Heart left ventricle (tissue), 16 donors: ENCODE data around the gene GAS7. TPM values are rescaled to one million over a fixed set of nuclear protein-coding genes. Genes with fewer than 3 reads are reported as not detected.
A peak's percentile ranks its signal among the peaks of the same experiment; 100 is the strongest.

Experiments used
- ATAC-seq, 4 donors: fragments of 200-7000 bp; cut with Tn5 transposase; one replicate each; pipeline ENCODE4 v1.9.1; 2020 to 2022; ENCODE audit warnings: moderate library complexity in 4 of 4, mild to moderate bottlenecking in 3 of 4, moderate number of reproducible peaks in 1 of 4
- DNase-seq, 5 donors: peaks; one replicate each; pipeline ENCODE4 v3.0.0-alpha.2; 2020
- H3K27ac ChIP-seq, 12 donors: fragments of 200-600 bp; sonication (generic) in 4 of 12; one replicate each; pipeline versions ENCODE4 v1.5.0 to v1.8.0; 2016 to 2022; ENCODE audit warnings: mild to moderate bottlenecking in 2 of 12
- H3K27me3 ChIP-seq, 9 donors: fragments of 200-600 bp; sonication (generic) in 2 of 9; one replicate each; pipeline versions ENCODE4 v1.5.1 to v1.8.0; 2016 to 2022; ENCODE audit warnings: mild to moderate bottlenecking in 3 of 9
- H3K36me3 ChIP-seq, 9 donors: fragments of 200-600 bp; sonication (generic) in 2 of 9; one replicate each; pipeline versions ENCODE4 v1.5.0 to v1.8.0; 2018 to 2022; ENCODE audit warnings: mild to moderate bottlenecking in 2 of 9
- H3K4me1 ChIP-seq, 12 donors: fragments of 200-600 bp; sonication (generic) in 4 of 12; one replicate each; pipeline versions ENCODE4 v1.5.0 to v1.8.0; 2016 to 2022; ENCODE audit warnings: mild to moderate bottlenecking in 3 of 12
- H3K4me3 ChIP-seq, 12 donors: fragments of 200-600 bp; sonication (generic) in 4 of 12; one replicate each; pipeline versions ENCODE4 v1.5.0 to v1.8.0; 2017 to 2022; ENCODE audit warnings: mild to moderate bottlenecking in 9 of 12, moderate library complexity in 4 of 12
- H3K9me3 ChIP-seq, 12 donors: fragments of 200-600 bp; sonication (generic) in 4 of 12; one replicate each; pipeline versions ENCODE4 v1.5.0 to v1.8.0; 2016 to 2022; ENCODE audit warnings: mild to moderate bottlenecking in 1 of 12
- CTCF ChIP-seq, 12 donors: fragments of 200-600 bp; sonication (generic) in 4 of 12; IDR thresholded peaks; one replicate each; pipeline versions ENCODE4 v1.5.0 to v1.8.0; 2018 to 2022; ENCODE audit warnings: antibody characterized with exemption in 12 of 12, mild to moderate bottlenecking in 5 of 12
- POLR2A ChIP-seq, 2 donors: fragments of 450-650 bp; IDR thresholded peaks; one replicate each; pipeline ENCODE4 v1.6.1; 2017; ENCODE audit warnings: antibody characterized with exemption in 2 of 2, mild to moderate bottlenecking in 2 of 2, moderate library complexity in 2 of 2
- WGBS, 4 donors: extraction: QIAGEN DNeasy Blood & Tissue Kit in 2 of 4; methylation state at CpG; one replicate each; pipeline versions ENCODE4 v1.1.5 to v1.1.7; 2013 to 2018; 5-methylcytosine and 5-hydroxymethylcytosine counted together
- intact Hi-C, 10 donors: fragments of 100-400 bp; cut with DNase I; formaldehyde crosslinking; loops; one replicate each; pipeline versions ENCODE4 v1.11.1 to v1.14.2; 2022
- long read RNA-seq, 3 donors: library from polyadenylated mRNA; unstranded; transcript quantifications; one replicate each; pipeline ENCODE4 v2.0.0, GENCODE V29; 2020 to 2021
- polyA plus RNA-seq, 2 donors: library from polyadenylated mRNA; stranded (reverse); fragments of 200-250 nt; gene quantifications; one replicate each; pipeline ENCODE4 v1.2.3, GENCODE V29; 2013
- total RNA-seq, 9 donors: library from RNA; depleted of rRNA in 2 of 9; stranded (reverse); fragments of >200 nt in 2 of 9; fragmentation: NEBNext Ultra II Directional in 3 of 9; extraction: Animal tissue kit (Norgen Biotek cat#: 25700) in 3 of 9; gene quantifications; one replicate each; pipeline versions ENCODE4 v1.1.0 to v1.2.4, GENCODE V29; 2016 to 2023
- donor health status: ischemic (EF 13 %, LVEDD 7.1; RV severe dilation, severe dysfunction).
- donor health status: healthy with polysubstance abuse.
- donor health status: DM: no; HTN: yes; CAD: no.
- donor health status: DM: no; HTN: no; CAD: no.
- donor health status: ischemic (EF 25% LVEDD 6.9; RV normal size, moderate dysfunction).
- donor health status: ischemic (EF 25% LVEDD 5.7; RV mildly dilated, moderate dysfunction).
- donor health status: healthy.
- donor health status: DM: yes; HTN: yes; CAD: no.
- donor health status: ischemic (EF 35%, LVEDD 5.7; RV mildly dilated, moderate dysfunction).
- donor health status: nonischemic (EF 11% LVEDD 7.7; RV severe dilation, severe dysfunction).
- donor health status: DM: yes; HTN: yes; CAD: no.
- donor health status: PGD.
- donor health status: ischemic (EF 29% LVEDD 5.4; RV normal size, mild dysfunction).
- donor health status: nonischemic (EF 23%, LVEDD 6.1; RV moderate dilation, normal function).

The GAS7 gene
- 10 to 100 TPM; 34.5 to 86.5 (median 65.4) TPM for total RNA-seq
- polyA plus RNA-seq, result 10 to 100 TPM; 19.4 to 52.2 TPM
- long read RNA-seq, donor 1, full-length matches to known transcripts, result 8 of 25 reads
- long read RNA-seq, donor 1, partial matches to known transcripts, result 1 of 25 reads
- long read RNA-seq, donor 1, other reads (novel, unspliced or antisense), result 16 of 25 reads
- long read RNA-seq, donor 2, full-length matches to known transcripts, result 14 of 88 reads
- long read RNA-seq, donor 2, partial matches to known transcripts, result 6 of 88 reads
- long read RNA-seq, donor 2, other reads (novel, unspliced or antisense), result 68 of 88 reads
- long read RNA-seq, donor 3, full-length matches to known transcripts, result 8 of 22 reads
- long read RNA-seq, donor 3, partial matches to known transcripts, result 1 of 22 reads
- long read RNA-seq, donor 3, other reads (novel, unspliced or antisense), result 13 of 22 reads

- intact Hi-C loops, result loop anchor here in 4 of 10 donors (5.0 to 10.0 kb wide), 4 partner anchors 76 to 86 kb away; no protein-coding TSS in a partner anchor
- peak within 1 kb of the TSS in 11 of 12 donors; percentile 9 to 84 (median 52) for H3K27ac ChIP-seq
- peaks cover 0 to 13% (median 7%) of the 10 kb centered on the region in 12 donors for H3K9me3 ChIP-seq
- H3K4me3 ChIP-seq, result peak within 1 kb of the TSS; percentile 64 to 84 (median 72)
- H3K27me3 ChIP-seq, result peaks cover 0 to 16% (median 3%) of the 10 kb centered on the region in 9 donors
- TF ChIP-seq POLR2A (IDR thresholded peaks at IDR 0.05) (peak in 1 of 2 donors; percentile 20), CTCF (IDR thresholded peaks at IDR 0.05) (no peak)
- DNase-seq, result peak; percentile 78 to 88 (median 80)
- peaks cover 0 to 25% (median 5%) of the 10 kb centered on the region in 12 donors for H3K4me1 ChIP-seq
- WGBS, 4 donors, result 1 to 2% (median 1%) methylated on average over 20 to 86 of the region's 86 CpGs
- no peaks in the 10 kb centered on the region for H3K36me3 ChIP-seq
- peak; percentile 5 to 86 (median 66) for ATAC-seq
Observed at GRCh38 chr17:10198509-10199249, at the start of gene GAS7. GAS7 (minus strand) TSS chr17:10198606.

GRCh38 chr17:10247810-10248209, 49.4 kb upstream of the GAS7 start:
- ATAC-seq, result no peak

GRCh38 chr17:10243883-10244844, 45.8 kb upstream of the GAS7 start:
- no peak for TF ChIP-seq POLR2A (IDR thresholded peaks at IDR 0.05)
- TF ChIP-seq CTCF (IDR thresholded peaks at IDR 0.05), result no peak

More at GRCh38 chr17:10247810-10248209, 49.4 kb upstream of the GAS7 start:
- Histone ChIP-seq H3K27me3 (no peaks in the 10 kb centered on the region), H3K4me3 (no peak overlapping the region), H3K9me3 (peaks cover 0 to 5% (median 0%) of the 10 kb centered on the region in 12 donors), H3K36me3 (no peaks in the 10 kb centered on the region), H3K4me1 (peaks cover 0 to 6% (median 0%) of the 10 kb centered on the region in 12 donors), H3K27ac (no peak overlapping the region)
- DNase-seq, result no peak
- TF ChIP-seq CTCF (IDR thresholded peaks at IDR 0.05) (no peak), POLR2A (IDR thresholded peaks at IDR 0.05) (no peak)
- 56 to 70% (median 58%) methylated on average over 4 of the region's 4 CpGs for WGBS, 4 donors
- intact Hi-C loops, result loop anchor here in 1 of 10 donors (10.0 kb wide), 1 partner anchor 67 kb away; no protein-coding TSS in a partner anchor

More at GRCh38 chr17:10243883-10244844, 45.8 kb upstream of the GAS7 start:
- DNase-seq (peak in 2 of 5 donors; percentile 27 to 33), ATAC-seq (peak in 3 of 4 donors; percentile 37 to 88 (median 70))
- Histone ChIP-seq H3K36me3 (no peaks in the 10 kb centered on the region), H3K9me3 (no peaks in the 10 kb centered on the region), H3K4me1 (no peaks in the 10 kb centered on the region), H3K27me3 (peaks cover 0 to 3% (median 0%) of the 10 kb centered on the region in 9 donors), H3K4me3 (no peak overlapping the region), H3K27ac (no peak overlapping the region)
- intact Hi-C loops, result loop anchor here in 1 of 10 donors (10.0 kb wide), 1 partner anchor 71 kb away; no protein-coding TSS in a partner anchor
- WGBS, 4 donors, result 56 to 68% (median 58%) methylated on average over 11 to 12 of the region's 12 CpGs
